Astrocyte (in vitro differentiated cells and primary cell): ENCODE results near the gene MAT2B. TPM values are rescaled to one million over a fixed set of nuclear protein-coding genes. Genes with fewer than 3 reads are reported as not detected.

Experiments used
- DNase-seq: peaks from one replicate; pipeline ENCODE4 v3.0.0-alpha.2; 2010; ENCODE audit warnings: low read depth
- FAIRE-seq: peaks from 2 replicates; lab custom pipeline; 2011; peaks lifted over from hg19 to GRCh38; lab: Jason Lieb, UNC
- H2AFZ ChIP-seq: 2 replicates; pipeline ENCODE4 v1.6.0; 2012; ENCODE audit warnings: low read depth, low read length, inconsistent platforms
- H3K27ac ChIP-seq: 2 replicates; pipeline ENCODE4 v1.5.1; 2011; ENCODE audit warnings: low read depth, low read length, inconsistent platforms
- H3K27me3 ChIP-seq: 2 replicates; pipeline ENCODE4 v1.6.0; 2011; ENCODE audit warnings: low read length, inconsistent platforms; ENCODE audit not compliant: insufficient read depth
- H3K36me3 ChIP-seq: 2 replicates; pipeline ENCODE4 v1.5.1; 2011; ENCODE audit warnings: low read length, inconsistent platforms; ENCODE audit not compliant: insufficient read depth
- H3K4me1 ChIP-seq: 2 replicates; pipeline ENCODE4 v1.5.1; 2011; ENCODE audit warnings: low read length, inconsistent platforms; ENCODE audit not compliant: insufficient read depth
- H3K4me2 ChIP-seq: 2 replicates; pipeline ENCODE4 v1.6.0; 2012; ENCODE audit warnings: low read length, inconsistent platforms
- H3K4me3 ChIP-seq: 2 replicates; pipeline ENCODE4 v1.5.1; 2011; ENCODE audit warnings: low read depth, mild to moderate bottlenecking, low read length, inconsistent platforms; ENCODE audit not compliant: insufficient read depth
- H3K79me2 ChIP-seq: 2 replicates; pipeline ENCODE4 v1.6.0; 2012; ENCODE audit warnings: mild to moderate bottlenecking, low read length, inconsistent platforms; ENCODE audit not compliant: insufficient read depth
- H3K9ac ChIP-seq: 2 replicates; pipeline ENCODE4 v1.6.0; 2012; ENCODE audit warnings: mild to moderate bottlenecking, low read length, inconsistent platforms
- H3K9me3 ChIP-seq: 2 replicates; pipeline ENCODE4 v1.5.1; 2012; ENCODE audit warnings: low read depth, mild to moderate bottlenecking, low read length, inconsistent platforms; ENCODE audit not compliant: insufficient read depth
- H4K20me1 ChIP-seq: 2 replicates; pipeline ENCODE4 v1.6.0; 2012; ENCODE audit warnings: low read length, inconsistent platforms; ENCODE audit not compliant: insufficient read depth
- H3K27ac Mint-ChIP-seq: one replicate; pipeline ENCODE4 v1.8.0; 2021; ENCODE audit warnings: mild to moderate bottlenecking, mixed read lengths; ENCODE audit not compliant: unreplicated experiment
- H3K27me3 Mint-ChIP-seq: one replicate; pipeline ENCODE4 v1.8.0; 2021; ENCODE audit warnings: low read depth, mixed read lengths; ENCODE audit not compliant: unreplicated experiment
- H3K36me3 Mint-ChIP-seq: one replicate; pipeline ENCODE4 v1.8.0; 2021; ENCODE audit warnings: low read depth, mixed read lengths; ENCODE audit not compliant: unreplicated experiment
- H3K4me1 Mint-ChIP-seq: one replicate; pipeline ENCODE4 v1.8.0; 2021; ENCODE audit warnings: low read depth, mixed read lengths; ENCODE audit not compliant: unreplicated experiment
- H3K4me3 Mint-ChIP-seq: one replicate; pipeline ENCODE4 v1.8.0; 2021; ENCODE audit warnings: mild to moderate bottlenecking, moderate library complexity, mixed read lengths; ENCODE audit not compliant: unreplicated experiment
- H3K9me3 Mint-ChIP-seq: one replicate; pipeline ENCODE4 v1.8.0; 2021; ENCODE audit warnings: mild to moderate bottlenecking, mixed read lengths; ENCODE audit not compliant: unreplicated experiment
- CTCF ChIP-seq: IDR thresholded peaks from 2 replicates; pipeline ENCODE4 v1.5.1; 2011; ENCODE audit warnings: low read depth, mild to moderate bottlenecking, inconsistent platforms, low read length, moderate library complexity; ENCODE audit not compliant: insufficient read depth
- EZH2 ChIP-seq: IDR thresholded peaks from 2 replicates; pipeline ENCODE4 v1.6.1; 2012; ENCODE audit warnings: mild to moderate bottlenecking, low read length, inconsistent platforms; ENCODE audit not compliant: insufficient read depth
- total RNA-seq: library from RNA; stranded (reverse); gene quantifications from 2 replicates; pipeline ENCODE4 v1.2.1, GENCODE V29; 2021

MAT2B gene
- total RNA-seq, 1 donor from 2014 or later: 41.0 TPM

GRCh38 chr5:163561339-163561738, 55.9 kb downstream of the MAT2B start:
- no peak for FAIRE-seq
- no peaks in the 10 kb centered on the region for H3K79me2 ChIP-seq

GRCh38 chr5:163562071-163562470, 56.7 kb downstream of the MAT2B start:
- peaks cover 6% of the 10 kb centered on the region for H3K27me3 ChIP-seq
- H3K4me2 ChIP-seq: no peak overlapping the region
- Mint-ChIP-seq H3K9me3 (peaks cover 3% of the 10 kb centered on the region), H3K4me3 (no peak overlapping the region), H3K27me3 (peaks cover 26% of the 10 kb centered on the region), H3K27ac (no peak overlapping the region), H3K36me3 (no peaks in the 10 kb centered on the region), H3K4me1 (peaks cover under 1% of the 10 kb centered on the region)
- FAIRE-seq: no peak
- H3K79me2 ChIP-seq: no peaks in the 10 kb centered on the region
- no peak overlapping the region for H3K9ac ChIP-seq
- no peaks in the 10 kb centered on the region for H4K20me1 ChIP-seq
- no peak overlapping the region for H3K27ac ChIP-seq
- no peak for DNase-seq
- H3K4me3 ChIP-seq: no peak overlapping the region
- H3K9me3 ChIP-seq: no peaks in the 10 kb centered on the region
- no peak for TF ChIP-seq CTCF
- no peak for TF ChIP-seq EZH2
- H2AFZ ChIP-seq: no peak overlapping the region
- peaks cover 7% of the 10 kb centered on the region for H3K4me1 ChIP-seq
- H3K36me3 ChIP-seq: no peaks in the 10 kb centered on the region

More at GRCh38 chr5:163561339-163561738, 55.9 kb downstream of the MAT2B start:
- no peak for TF ChIP-seq CTCF
- no peak for TF ChIP-seq EZH2
- no peak overlapping the region for H3K9ac ChIP-seq
- no peak overlapping the region for H3K4me3 Mint-ChIP-seq
- peaks cover 7% of the 10 kb centered on the region for H3K4me1 ChIP-seq
- H3K4me3 ChIP-seq: no peak overlapping the region
- peaks cover 21% of the 10 kb centered on the region for H3K27me3 Mint-ChIP-seq
- H2AFZ ChIP-seq: no peak overlapping the region
- no peaks in the 10 kb centered on the region for H4K20me1 ChIP-seq
- peaks cover 3% of the 10 kb centered on the region for H3K9me3 Mint-ChIP-seq
- H3K36me3 ChIP-seq: no peaks in the 10 kb centered on the region
- H3K36me3 Mint-ChIP-seq: no peaks in the 10 kb centered on the region
- no peaks in the 10 kb centered on the region for H3K9me3 ChIP-seq
- no peak overlapping the region for H3K4me2 ChIP-seq
- H3K4me1 Mint-ChIP-seq: no peaks in the 10 kb centered on the region
- H3K27me3 ChIP-seq: peaks cover 6% of the 10 kb centered on the region
- H3K27ac Mint-ChIP-seq: no peak overlapping the region
- H3K27ac ChIP-seq: no peak overlapping the region
- no peak for DNase-seq

GRCh38 chr5:163563112-163563511, 57.7 kb downstream of the MAT2B start:
- no peak overlapping the region for H3K27ac ChIP-seq
- H3K4me3 ChIP-seq: no peak overlapping the region
- H2AFZ ChIP-seq: no peak overlapping the region
- H4K20me1 ChIP-seq: no peaks in the 10 kb centered on the region
- Mint-ChIP-seq H3K4me1 (peaks cover 5% of the 10 kb centered on the region), H3K27me3 (peaks cover 31% of the 10 kb centered on the region), H3K4me3 (no peak overlapping the region), H3K27ac (no peak overlapping the region), H3K9me3 (peaks cover 3% of the 10 kb centered on the region), H3K36me3 (no peaks in the 10 kb centered on the region)
- no peak overlapping the region for H3K9ac ChIP-seq
- no peaks in the 10 kb centered on the region for H3K9me3 ChIP-seq
- no peaks in the 10 kb centered on the region for H3K36me3 ChIP-seq
- FAIRE-seq (no peak), DNase-seq (no peak)
- TF ChIP-seq CTCF: no peak
- TF ChIP-seq EZH2: no peak
- H3K4me1 ChIP-seq: peaks cover 11% of the 10 kb centered on the region
- H3K79me2 ChIP-seq: no peaks in the 10 kb centered on the region
- H3K4me2 ChIP-seq: no peak overlapping the region
- peaks cover 6% of the 10 kb centered on the region for H3K27me3 ChIP-seq
